Neutrophil (primary cell): ENCODE measurements around the gene RNF40.

Experiments used
- H3K27ac ChIP-seq: fragments of 200-600 bp; sonication (generic); 2 replicates; pipeline ENCODE4 v1.5.1; 2016; ENCODE audit warnings: mild to moderate bottlenecking, moderate library complexity
- H3K27me3 ChIP-seq: fragments of 200-600 bp; sonication (generic); 2 replicates; pipeline ENCODE4 v1.6.0; 2016; ENCODE audit warnings: mild to moderate bottlenecking
- H3K36me3 ChIP-seq: fragments of 200-600 bp; sonication (generic); 2 replicates; pipeline ENCODE4 v1.5.1; 2017
- H3K4me1 ChIP-seq, 2 experiments: fragments of 200-600 bp in 1 of 2; sonication (generic) in 1 of 2; 1 replicate in 1 of 2; 2 replicates in 1 of 2; pipeline versions ENCODE4 v1.5.1 to v1.6.1; 2013 to 2016; ENCODE audit warnings: low read depth in 1 of 2, low read length in 1 of 2, mild to moderate bottlenecking in 1 of 2, moderate library complexity in 1 of 2; ENCODE audit not compliant: control insufficient read depth in 1 of 2, insufficient read depth in 1 of 2
- H3K4me3 ChIP-seq, 2 experiments: fragments of 200-600 bp in 1 of 2; sonication (generic) in 1 of 2; 1 replicate in 1 of 2; 2 replicates in 1 of 2; pipeline ENCODE4 v1.5.1; 2013 to 2016; ENCODE audit warnings: low read depth in 1 of 2, low read length in 1 of 2, mild to moderate bottlenecking in 1 of 2, moderate library complexity in 1 of 2
- H3K9me3 ChIP-seq: fragments of 200-600 bp; sonication (generic); 2 replicates; pipeline ENCODE4 v1.5.1; 2016
- TF ChIP-seq, protein P1 (sequence below): fragments of 200-600 bp; sonication (generic); IDR thresholded peaks from 2 replicates; pipeline ENCODE4 v1.5.1; 2016; ENCODE audit warnings: antibody characterized with exemption

The RNF40 gene

DNA sequence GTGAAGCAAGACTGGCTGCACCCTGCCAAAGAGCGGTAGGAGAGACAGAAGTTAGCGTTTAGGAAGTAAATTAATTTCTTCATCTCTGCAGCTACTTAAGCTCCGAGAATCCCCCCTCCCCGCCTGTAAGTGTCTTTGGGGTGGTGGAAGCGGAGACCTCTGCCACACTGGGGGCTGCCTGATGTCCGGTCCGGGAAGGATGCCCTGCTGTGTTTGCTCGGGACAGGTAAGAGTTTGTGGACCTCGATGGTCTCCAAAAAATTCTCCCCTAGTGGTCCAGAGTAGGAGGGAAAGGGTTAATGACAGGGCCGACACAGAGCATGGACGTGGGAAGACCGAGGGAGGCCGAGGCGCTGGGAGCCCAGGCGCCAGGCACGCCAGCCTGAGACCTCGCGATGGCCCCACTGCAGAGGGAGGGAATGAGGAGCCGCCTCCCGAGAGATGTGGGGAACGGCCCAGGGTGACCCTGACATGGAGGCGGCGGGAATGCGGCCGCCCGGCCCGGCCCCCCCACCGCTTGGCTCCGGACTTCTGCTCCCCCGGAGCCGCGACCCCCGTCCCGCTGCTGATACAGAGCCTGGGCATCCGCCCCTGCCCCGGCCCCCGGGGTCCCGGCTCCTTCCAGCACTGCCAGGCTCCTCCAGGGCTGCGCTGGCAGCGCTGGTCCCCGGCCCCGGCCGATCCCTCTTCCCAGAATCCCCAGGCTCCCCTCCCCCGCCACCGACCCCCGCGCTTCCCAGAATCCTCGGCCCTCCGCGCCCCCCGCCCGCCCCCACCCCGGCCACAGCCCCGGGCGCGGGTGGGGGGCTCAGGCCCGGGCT, 24.2 kb downstream of the RNF40 start:
- peak overlapping the region; percentile 49 for H3K27ac ChIP-seq
- H3K4me3 ChIP-seq, result peak overlapping the region; percentile 61 to 73
- TF ChIP-seq, protein P1, sequence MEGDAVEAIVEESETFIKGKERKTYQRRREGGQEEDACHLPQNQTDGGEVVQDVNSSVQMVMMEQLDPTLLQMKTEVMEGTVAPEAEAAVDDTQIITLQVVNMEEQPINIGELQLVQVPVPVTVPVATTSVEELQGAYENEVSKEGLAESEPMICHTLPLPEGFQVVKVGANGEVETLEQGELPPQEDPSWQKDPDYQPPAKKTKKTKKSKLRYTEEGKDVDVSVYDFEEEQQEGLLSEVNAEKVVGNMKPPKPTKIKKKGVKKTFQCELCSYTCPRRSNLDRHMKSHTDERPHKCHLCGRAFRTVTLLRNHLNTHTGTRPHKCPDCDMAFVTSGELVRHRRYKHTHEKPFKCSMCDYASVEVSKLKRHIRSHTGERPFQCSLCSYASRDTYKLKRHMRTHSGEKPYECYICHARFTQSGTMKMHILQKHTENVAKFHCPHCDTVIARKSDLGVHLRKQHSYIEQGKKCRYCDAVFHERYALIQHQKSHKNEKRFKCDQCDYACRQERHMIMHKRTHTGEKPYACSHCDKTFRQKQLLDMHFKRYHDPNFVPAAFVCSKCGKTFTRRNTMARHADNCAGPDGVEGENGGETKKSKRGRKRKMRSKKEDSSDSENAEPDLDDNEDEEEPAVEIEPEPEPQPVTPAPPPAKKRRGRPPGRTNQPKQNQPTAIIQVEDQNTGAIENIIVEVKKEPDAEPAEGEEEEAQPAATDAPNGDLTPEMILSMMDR, result no peak
- H3K4me1 ChIP-seq, result peaks cover 27 to 31% of the 10 kb centered on the region in 2 experiments
- H3K36me3 ChIP-seq, result peaks cover 18% of the 10 kb centered on the region
- no peaks in the 10 kb centered on the region for H3K9me3 ChIP-seq
- no peaks in the 10 kb centered on the region for H3K27me3 ChIP-seq

DNA sequence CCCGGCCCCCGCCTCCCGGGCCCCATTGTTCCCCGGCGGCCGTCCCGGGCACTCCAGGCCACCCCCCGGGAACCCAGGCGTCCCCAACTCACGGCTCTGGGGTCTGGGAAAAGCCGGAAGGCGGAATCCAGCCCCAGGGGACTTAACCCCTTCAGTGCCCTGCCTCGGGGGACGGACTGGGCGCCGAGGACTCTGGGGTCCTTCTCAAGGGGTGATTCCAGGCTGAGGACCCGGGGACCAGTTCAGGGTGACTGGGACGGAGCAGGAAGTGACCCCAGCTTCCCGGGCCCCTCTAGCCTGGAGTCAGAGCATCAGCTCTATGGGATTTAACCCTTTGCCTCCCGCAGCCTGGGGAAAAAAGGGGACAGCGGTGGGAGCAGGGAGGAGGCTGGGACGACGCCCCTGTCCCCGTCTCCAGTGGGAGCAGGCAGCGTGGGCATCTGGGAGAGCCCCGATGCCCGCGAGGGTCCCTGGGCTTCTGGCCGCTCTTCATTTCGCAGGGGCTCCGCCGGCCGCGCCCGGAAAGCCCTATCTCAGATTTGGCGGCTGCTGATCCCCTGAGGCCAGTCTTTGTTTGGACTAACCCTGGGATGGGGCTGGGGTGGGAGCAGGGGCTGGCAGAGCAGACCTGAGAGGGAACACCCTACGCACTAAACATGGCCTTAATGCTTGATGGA, 25.0 kb downstream of the RNF40 start, which contains the start of gene ZNF629:
ZNF629 (minus strand) TSS at position 270 of the 677 bp plus-strand sequence. CDS start 2,723 bp downstream, outside the sequence.
- peak within 1 kb of the TSS; percentile 49 for H3K27ac ChIP-seq
- peak within 1 kb of the TSS; percentile 61 to 73 for H3K4me3 ChIP-seq
- H3K4me1 ChIP-seq, result peaks cover 25 to 31% of the 10 kb centered on the region in 2 experiments
- no peaks in the 10 kb centered on the region for H3K9me3 ChIP-seq
- H3K36me3 ChIP-seq, result peaks cover 24% of the 10 kb centered on the region
- H3K27me3 ChIP-seq, result no peaks in the 10 kb centered on the region
- TF ChIP-seq, protein P1, result no peak

DNA sequence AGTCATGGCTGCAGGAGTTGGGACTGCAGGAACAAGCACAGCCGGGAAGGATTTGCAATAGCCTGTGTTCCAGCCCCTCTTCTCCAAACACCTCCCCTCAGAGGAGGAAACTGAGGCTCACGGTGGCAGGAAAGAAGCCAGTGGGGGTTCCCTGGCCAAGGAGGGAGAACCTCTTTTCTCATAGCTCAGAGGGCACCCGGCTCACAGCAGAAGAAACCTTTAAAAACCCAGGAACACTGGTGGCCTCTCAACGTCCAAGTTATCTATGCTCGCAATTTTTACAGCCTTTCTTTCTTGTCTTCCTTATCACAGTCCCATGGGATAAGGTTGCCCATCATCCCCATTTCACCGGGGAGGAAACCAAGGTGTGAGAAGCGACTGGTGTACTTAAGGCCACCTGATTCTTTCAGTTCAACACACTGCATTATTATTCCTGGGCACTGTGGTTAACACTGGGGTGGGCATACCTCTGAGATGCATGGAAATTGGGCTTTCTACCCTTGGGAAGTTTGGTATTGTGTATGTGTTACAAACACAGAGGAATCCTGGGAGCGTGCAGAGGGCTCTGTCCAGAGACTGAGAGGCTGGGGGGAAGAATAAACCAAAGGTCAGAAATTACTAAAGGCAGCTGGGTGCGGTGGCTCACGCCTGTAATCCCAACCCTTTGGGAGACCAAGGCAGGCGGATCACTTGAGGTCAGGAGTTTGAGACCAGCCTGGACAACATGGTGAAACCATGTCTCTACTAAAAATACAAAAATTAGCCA, 25.7 kb downstream of the RNF40 start:
- Histone ChIP-seq H3K36me3 (peaks cover 17% of the 10 kb centered on the region), H3K27ac (no peak overlapping the region), H3K9me3 (no peaks in the 10 kb centered on the region), H3K27me3 (no peaks in the 10 kb centered on the region), H3K4me3 (peak overlapping the region; percentile 61 to 73), H3K4me1 (peaks cover 25 to 31% of the 10 kb centered on the region in 2 experiments)
- TF ChIP-seq, protein P1, result no peak

DNA sequence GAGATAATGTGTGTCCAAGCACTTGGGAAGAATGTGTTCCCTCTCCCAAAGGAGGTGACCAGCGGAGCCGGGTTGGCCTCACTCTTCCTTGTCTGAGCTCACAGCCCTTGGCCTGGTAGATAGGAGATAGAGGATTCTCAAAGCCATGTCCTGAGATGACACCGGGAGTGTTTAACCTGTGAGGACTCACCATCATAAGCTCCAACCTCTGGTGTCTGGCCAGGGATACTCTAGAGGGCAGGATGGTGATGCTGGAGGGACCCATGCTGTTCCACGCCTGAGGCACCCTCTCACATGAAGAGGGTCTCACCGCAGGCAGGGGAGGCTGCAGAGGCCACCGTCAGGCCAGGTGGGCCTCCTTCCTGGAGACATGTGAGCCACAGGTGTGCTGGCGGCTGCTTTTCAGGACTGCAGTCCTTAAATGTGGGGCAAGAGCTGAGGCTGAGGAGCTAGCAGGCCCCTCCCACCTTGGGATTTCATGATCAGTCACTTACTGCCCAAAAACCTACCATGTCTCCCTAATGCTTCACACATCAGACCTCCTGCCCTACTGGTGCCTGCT, 31.5 kb downstream of the RNF40 start:
- Histone ChIP-seq H3K27ac (no peak overlapping the region), H3K4me3 (no peak overlapping the region), H3K27me3 (no peaks in the 10 kb centered on the region), H3K4me1 (peaks cover 0 to 2% of the 10 kb centered on the region in 2 experiments), H3K36me3 (peaks cover 6% of the 10 kb centered on the region), H3K9me3 (no peaks in the 10 kb centered on the region)
- TF ChIP-seq, protein P1, result no peak

DNA sequence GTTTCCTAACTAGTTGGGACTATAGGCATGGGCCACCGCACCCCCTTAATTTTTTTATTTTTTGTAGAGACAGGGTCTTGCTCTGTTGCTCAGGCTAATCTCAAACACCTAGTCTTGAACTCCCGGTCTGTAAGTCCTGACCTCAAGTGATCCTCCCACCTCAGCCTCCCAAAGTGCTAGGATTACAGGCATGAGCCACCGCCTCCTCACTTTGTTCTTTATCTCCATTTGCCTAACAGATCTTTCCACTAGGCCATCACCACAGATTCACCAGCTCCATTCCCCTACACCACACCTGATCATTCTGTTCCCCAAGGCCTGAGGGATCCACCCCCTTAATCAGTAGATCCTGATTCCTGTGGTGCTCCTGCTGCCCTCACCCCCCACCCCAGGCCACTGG, 32.5 kb downstream of the RNF40 start:
- Histone ChIP-seq H3K27ac (no peak overlapping the region), H3K9me3 (no peaks in the 10 kb centered on the region), H3K36me3 (peaks cover 6% of the 10 kb centered on the region), H3K4me3 (no peak overlapping the region), H3K4me1 (no peaks in the 10 kb centered on the region), H3K27me3 (no peaks in the 10 kb centered on the region)
- TF ChIP-seq, protein P1, result no peak
